ENCODE data around the gene B3GAT2.
A peak's percentile ranks its signal among the peaks of the same experiment; 100 is the strongest.

B3GAT2 gene

DNA sequence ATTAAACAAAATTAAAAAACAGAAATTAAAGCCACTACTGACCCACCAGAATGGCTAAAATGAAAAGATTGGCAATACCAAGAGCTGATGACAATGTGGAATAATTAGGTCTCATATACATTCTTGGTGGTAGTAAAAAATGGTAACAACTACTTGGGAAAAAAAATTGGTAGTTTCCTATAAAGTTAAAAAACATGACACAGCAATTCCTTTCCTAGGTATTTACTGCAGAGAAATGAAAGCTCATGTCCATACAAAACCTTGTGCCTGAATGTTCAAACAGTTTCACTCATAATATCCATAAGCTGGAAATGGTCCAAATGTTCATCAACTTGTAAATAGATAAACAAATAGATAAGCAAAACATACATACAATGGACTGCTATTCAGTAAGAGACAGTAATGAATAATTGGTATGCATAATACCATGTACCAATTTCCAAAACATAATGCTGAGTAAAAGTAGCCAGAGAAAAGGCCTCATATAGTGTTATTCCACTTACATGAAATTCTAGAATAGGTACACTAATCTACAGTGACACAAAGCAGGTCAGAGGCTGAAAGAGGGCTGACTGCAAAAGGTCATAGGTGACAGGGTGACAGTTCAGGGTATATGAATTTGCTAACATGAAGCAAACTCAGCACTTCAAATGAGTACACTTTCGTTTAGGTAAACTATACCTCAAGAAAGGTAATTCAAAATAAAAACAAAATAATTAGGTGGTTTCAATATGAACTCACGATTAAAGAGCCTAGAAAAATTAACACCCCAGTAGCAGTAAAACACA is 53.0 kb downstream of the B3GAT2 start:
- no peak overlapping the region for H3K4me3 ChIP-seq (ENCODE audit: control insufficient read depth, low read depth, low read length)
- no peak for DNase-seq (ENCODE audit: low read depth)
- TF ChIP-seq, protein P1, sequence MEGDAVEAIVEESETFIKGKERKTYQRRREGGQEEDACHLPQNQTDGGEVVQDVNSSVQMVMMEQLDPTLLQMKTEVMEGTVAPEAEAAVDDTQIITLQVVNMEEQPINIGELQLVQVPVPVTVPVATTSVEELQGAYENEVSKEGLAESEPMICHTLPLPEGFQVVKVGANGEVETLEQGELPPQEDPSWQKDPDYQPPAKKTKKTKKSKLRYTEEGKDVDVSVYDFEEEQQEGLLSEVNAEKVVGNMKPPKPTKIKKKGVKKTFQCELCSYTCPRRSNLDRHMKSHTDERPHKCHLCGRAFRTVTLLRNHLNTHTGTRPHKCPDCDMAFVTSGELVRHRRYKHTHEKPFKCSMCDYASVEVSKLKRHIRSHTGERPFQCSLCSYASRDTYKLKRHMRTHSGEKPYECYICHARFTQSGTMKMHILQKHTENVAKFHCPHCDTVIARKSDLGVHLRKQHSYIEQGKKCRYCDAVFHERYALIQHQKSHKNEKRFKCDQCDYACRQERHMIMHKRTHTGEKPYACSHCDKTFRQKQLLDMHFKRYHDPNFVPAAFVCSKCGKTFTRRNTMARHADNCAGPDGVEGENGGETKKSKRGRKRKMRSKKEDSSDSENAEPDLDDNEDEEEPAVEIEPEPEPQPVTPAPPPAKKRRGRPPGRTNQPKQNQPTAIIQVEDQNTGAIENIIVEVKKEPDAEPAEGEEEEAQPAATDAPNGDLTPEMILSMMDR (IDR thresholded peaks at IDR 0.05; ENCODE audit: control insufficient read depth, insufficient read depth, low read depth, low read length, missing control alignments): no peak

DNA sequence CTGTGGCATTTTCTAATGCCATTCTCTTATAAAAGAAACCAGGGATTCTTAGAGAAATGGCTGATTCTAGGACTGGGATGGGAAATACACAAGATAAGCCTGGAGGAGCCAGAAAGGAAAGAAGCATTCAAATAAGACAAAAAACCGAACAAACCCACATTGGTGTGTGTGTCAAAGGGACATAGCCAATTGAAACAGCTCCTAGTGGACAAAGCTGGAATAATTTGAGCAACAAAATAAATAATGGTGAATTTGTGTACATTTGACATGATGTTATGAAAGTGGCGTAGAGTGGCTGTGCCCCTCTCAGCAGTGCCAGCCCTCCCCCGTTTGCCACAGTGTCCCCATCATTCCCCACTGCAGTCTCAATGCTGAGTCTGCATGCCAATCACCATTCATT is 55.5 kb downstream of the B3GAT2 start:
- TF ChIP-seq, protein P1 (IDR thresholded peaks at IDR 0.05; ENCODE audit: control insufficient read depth, insufficient read depth, low read depth, low read length, missing control alignments): peak; percentile 39
- no peak for DNase-seq (ENCODE audit: low read depth)
- no peak overlapping the region for H3K4me3 ChIP-seq (ENCODE audit: control insufficient read depth, low read depth, low read length)

- TF ChIP-seq, protein P1 (IDR thresholded peaks at IDR 0.05; ENCODE audit: control insufficient read depth, insufficient read depth, low read depth, low read length, missing control alignments): no peak
- DNase-seq (ENCODE audit: low read depth): no peak
- no peak overlapping the region for H3K4me3 ChIP-seq (ENCODE audit: control insufficient read depth, low read depth, low read length)
Observed at GRCh38 chr6:70900047-70900446, 56.8 kb downstream of the B3GAT2 start.

DNA sequence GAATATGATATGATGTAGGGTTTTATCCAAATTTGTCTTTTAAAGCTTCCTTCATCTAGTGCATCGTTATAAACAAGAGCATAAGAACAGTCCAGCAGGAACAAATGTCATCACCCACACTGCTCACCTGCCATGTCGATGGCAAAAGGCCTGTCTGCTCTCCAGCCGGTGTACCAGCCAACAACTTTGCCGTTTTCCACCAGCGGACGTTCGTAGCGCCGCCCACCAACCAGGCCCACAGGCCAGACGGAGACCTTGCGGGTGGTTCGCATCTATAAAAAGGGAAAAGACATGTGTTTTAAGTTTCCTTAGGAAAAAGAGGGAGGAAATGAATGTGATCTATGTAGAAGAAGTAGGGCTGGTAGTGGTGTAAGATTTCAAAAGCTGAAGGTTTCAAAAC is 62.9 kb downstream of the B3GAT2 start:
- TF ChIP-seq, protein P1 (IDR thresholded peaks at IDR 0.05; ENCODE audit: control insufficient read depth, insufficient read depth, low read depth, low read length, missing control alignments): no peak
- no peak overlapping the region for H3K4me3 ChIP-seq (ENCODE audit: control insufficient read depth, low read depth, low read length)
- DNase-seq (ENCODE audit: low read depth): no peak

DNA sequence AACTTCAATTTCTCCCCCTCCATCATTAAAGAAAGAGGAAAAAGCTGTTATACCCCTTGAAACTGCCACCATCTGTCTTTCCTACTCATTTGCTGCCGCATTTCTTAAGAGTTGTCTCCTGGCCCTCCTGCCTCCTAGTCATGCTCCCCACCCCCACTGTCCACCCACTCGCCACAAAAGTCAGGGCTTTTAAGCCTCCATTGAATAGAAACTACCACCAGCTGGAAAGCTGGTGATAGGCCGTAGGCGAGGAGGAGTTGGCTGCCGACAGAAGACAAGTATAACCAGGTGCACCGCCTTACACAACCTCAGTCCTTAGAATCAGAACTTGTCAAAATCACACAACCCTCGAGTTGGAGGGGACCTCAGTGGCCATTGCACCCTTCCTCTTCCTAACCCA is 67.6 kb downstream of the B3GAT2 start:
- TF ChIP-seq, protein P1 (IDR thresholded peaks at IDR 0.05; ENCODE audit: control insufficient read depth, insufficient read depth, low read depth, low read length, missing control alignments): no peak
- no peak for DNase-seq (ENCODE audit: low read depth)
- H3K4me3 ChIP-seq (ENCODE audit: control insufficient read depth, low read depth, low read length): no peak overlapping the region

- DNase-seq (ENCODE audit: low read depth): no peak
- no peak overlapping the region for H3K4me3 ChIP-seq (ENCODE audit: control insufficient read depth, low read depth, low read length)
- TF ChIP-seq, protein P1 (IDR thresholded peaks at IDR 0.05; ENCODE audit: control insufficient read depth, insufficient read depth, low read depth, low read length, missing control alignments): no peak
Observed at GRCh38 chr6:70886661-70887060, 70.2 kb downstream of the B3GAT2 start.

Data from AG09309 (cell line).